HG02610 (cell line): ENCODE data around the gene CDC42BPA.

ENCODE experiments used
- ATAC-seq: cut with Tn5 transposase; IDR thresholded peaks from one replicate; pipeline ENCODE4 v1.9.1; 2021; ENCODE audit warnings: mild to moderate bottlenecking, moderate library complexity; ENCODE audit not compliant: unreplicated experiment

The CDC42BPA gene

DNA sequence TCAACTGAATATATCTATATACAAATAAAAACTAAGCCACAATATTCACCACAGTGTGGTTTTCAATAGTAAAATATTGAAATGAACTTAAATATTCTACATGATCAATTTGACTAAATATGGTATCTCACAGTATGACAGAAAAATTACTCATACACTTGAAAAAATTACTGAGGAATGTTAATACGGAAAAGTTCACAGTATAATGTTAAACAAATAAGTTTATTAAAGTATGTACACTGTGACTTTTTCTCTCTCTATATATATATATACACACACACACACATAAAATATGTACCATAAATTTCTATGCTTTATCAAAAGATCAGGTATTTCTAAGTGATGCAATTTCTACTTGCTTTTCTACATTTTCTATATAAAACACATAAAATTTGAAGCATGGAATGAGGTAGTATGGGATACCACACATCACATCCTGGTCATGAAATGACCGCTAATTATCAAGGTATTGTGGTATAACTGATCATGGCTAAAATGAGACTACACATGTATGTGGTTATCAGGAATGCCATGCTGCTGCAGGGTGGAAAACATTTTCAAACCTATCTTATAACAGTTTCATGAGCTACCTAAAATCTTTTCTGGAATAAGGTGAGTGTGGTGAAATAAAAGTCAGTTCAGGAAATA, 102.3 kb downstream of the CDC42BPA start:
- no peak for ATAC-seq

- no peak for ATAC-seq
Measured at GRCh38 chr1:227214207-227214606, 104.1 kb downstream of the CDC42BPA start.

DNA sequence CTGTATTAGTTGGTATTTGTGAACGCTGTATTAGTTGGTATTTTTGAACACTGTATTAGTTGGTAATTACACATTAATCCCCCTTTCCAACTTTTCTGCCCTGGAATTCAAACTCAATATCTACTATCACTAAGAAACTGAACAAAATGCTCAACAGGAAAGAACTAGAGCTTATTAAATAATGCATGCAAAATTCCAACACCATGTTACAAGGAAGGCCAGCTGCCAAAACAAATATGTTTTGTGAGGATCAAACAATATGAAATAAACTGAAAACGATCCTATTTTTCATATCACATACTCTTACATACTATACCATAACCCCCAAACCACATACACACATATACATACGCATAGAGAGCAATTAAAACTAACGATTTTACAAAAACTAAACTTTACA, 104.9 kb downstream of the CDC42BPA start:
- ATAC-seq, result no peak

DNA sequence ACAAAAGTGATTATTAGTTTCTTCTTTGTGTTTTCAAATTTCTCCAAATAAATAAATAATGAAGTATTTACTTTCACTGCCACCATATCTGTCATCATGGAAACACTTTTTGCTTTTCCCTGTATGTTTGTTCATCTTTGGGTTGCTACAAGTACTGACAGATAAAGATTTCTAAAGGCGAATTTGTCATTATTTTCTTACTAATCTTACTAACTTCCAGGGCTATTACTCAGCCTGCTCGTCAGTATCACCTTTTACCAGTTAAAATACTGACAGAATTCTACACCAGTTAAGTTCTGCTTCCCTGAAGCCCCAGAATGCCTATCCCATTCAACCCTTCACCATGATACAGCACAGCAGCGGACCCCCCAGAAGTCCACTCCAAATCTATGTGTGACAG, 106.1 kb downstream of the CDC42BPA start:
- no peak for ATAC-seq

- no peak for ATAC-seq
Measured at GRCh38 chr1:227210604-227211003, 107.7 kb downstream of the CDC42BPA start.

DNA sequence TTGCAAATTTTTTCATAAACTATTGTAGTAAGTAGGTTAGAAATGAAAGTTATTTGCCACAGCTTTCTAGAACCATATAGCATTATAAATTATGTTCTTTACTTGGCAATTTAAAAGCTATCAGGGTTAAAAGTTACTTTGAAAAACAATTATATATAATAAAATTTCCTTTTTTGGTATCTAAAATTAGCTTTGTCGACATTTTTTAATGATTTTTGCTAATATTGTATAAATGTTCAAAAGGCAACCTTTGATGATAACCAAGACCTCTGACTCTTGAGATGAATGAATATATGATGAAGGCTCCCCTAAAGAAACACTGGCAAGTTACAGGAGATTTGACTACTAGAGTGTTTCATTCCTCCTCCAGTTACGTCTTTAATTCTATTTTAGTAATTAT, 121.2 kb downstream of the CDC42BPA start:
- no peak for ATAC-seq

DNA sequence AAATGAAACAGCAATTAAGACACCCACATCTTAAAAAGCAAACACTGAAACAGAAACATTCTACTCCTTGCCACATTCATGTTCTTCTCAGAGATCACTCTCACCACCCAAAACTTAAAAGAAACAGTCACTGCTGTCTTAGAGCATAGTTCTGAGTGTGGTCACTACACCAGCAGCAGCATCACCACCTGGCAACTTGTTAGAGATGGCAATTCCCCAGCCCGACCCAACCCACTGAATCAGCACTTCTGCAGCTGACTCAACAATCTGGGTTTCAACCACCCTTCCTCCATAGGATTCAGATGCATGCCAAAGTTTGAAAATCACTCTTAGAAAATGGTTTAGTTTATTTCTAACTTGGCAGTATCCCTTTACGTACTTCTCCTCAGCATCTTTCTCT, 126.1 kb downstream of the CDC42BPA start:
- no peak for ATAC-seq

- peak; percentile 51 for ATAC-seq
Measured at GRCh38 chr1:227191607-227192006, 126.7 kb downstream of the CDC42BPA start.

DNA sequence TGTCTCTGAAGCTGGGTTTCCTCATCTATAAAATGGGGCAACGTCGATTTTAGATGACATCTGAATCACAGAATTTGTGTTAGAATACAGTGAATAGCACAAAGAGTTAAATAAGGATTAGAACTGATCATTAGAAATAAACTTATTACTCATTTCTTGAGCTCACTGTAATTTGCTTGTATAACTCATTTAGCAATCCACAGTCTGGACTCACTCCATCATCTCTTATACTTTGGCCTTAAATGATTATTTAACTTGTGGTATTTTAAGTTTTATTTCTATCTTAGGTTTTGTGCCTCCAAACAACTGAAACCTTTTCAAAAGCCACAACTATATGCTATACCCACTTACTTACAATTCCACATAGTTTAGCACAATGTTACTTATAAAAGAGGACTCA, 128.0 kb downstream of the CDC42BPA start:
- ATAC-seq, result no peak

DNA sequence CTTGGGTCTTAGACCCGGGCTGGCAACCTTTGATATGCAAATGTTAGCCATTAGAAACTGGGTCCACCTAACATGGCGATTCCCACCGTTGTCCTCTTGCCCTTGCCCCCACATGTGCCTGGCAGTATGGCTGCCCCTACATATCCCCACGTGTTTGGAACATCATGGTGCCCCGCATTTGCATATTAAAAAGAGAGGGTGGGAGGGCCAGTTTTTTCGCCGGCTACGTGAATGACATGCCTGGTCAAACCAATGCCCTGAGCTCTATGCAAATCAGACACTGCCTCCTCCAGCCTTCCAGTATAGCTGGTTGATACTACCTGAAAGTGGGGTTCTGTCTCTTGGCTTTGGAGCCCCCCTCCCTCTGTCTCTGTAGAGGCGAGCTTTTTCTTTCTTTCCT, 133.0 kb downstream of the CDC42BPA start:
- ATAC-seq, result no peak

DNA sequence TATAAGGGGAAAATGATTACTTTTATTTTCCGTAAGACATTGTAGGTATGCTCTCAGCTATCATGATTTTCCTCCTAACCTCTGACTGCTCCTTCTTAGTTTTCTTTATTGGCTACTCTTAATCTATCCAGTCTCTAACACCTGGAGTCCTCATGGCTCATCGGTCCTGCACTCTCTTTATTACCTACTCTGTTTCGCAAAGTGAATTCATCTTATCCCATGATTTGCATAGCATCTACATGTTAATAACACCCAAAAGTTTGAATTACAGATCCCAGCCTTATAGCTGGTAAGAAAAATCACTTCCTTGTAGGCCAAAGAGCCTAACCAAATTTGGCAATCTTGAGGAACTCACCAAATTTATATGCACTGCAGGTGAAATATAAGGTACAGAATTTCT, 136.3 kb downstream of the CDC42BPA start:
- ATAC-seq, result no peak

GRCh38 chr1:227175611-227176010, 142.7 kb downstream of the CDC42BPA start:
- ATAC-seq, result no peak

DNA sequence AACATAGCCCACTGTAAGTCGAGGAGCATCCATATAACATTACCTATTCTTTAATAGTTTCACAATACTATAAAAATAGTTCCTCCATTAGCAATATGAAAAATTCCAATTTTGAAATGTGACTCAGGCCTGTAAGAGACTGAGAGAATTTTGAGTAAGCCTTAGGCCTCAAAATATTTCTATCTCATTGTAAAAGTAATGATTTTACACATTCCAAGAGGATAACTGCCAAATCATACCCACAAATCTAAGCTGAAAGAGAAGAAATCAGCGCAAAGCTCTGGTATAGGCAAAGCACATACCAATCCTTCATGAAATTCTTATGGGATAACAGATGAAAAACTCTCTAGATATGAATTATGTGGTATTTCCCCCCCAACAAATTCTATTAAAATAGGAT, 144.1 kb downstream of the CDC42BPA start:
- ATAC-seq, result no peak

GRCh38 chr1:227170361-227171166, 147.7 kb downstream of the CDC42BPA start:
- ATAC-seq, result no peak

GRCh38 chr1:227169343-227169742, 148.9 kb downstream of the CDC42BPA start:
- ATAC-seq, result no peak

DNA sequence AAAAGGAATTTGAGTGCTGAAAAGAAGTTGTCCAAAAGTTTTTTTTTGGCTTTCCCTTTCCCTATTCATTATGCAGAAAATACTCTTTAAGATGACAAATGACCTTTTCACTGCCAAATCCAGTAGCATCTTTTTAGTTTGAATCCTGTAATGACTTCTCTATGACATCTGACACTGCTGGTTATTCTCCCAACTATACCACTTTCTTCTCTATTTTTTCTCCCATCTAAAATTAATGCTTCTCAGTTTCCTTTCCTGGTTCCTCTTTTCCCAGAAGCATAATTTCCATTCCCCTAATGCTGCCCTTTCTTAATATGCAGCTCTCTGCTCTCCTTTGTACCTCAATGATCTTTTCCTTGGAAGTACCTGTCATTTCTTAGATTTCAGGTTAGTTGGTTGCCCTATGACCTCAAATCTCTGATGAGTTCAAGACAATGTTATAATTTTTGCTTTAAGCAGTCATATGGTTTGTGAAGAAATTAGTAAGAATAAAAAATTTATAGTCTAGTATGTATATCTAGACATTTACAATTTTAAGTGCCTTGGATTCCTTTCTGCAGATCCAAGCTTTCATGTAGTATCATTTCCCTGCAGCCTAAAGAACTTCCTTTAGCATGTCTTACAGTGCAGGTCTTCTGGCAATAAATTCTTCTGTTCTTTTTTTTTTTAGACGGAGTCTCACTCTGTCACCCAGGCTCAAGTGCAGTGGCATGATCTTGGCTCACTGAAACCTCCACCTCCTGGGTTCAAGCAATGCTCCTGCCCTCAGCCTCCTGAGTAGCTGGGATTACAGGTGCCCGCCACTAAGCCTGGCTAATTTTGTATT, 150.8 kb downstream of the CDC42BPA start:
- no peak for ATAC-seq

- ATAC-seq, result no peak
Measured at GRCh38 chr1:227166559-227166958, 151.7 kb downstream of the CDC42BPA start.

DNA sequence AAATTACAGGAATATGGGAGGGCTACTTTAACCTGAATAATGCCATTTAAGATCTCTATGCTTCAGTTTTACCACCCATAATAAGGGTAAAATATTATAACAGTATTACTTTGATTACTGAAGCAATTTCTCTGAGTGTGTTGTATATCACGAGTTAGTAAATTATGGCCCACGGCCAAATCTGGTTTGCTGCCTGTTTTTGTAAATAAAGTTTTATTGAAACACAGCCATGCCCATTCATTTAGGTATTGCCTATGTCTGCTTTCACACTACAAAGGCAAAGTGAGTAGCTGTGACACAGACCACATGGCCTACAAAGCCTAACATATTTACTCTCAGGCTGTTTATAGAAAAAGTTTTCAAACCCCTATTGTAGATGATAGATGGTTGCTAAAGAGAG, 156.8 kb downstream of the CDC42BPA start:
- no peak for ATAC-seq

GRCh38 chr1:227156520-227156919, 161.8 kb downstream of the CDC42BPA start:
- ATAC-seq, result no peak

- no peak for ATAC-seq
Measured at GRCh38 chr1:227155688-227156087, 162.6 kb downstream of the CDC42BPA start.

DNA sequence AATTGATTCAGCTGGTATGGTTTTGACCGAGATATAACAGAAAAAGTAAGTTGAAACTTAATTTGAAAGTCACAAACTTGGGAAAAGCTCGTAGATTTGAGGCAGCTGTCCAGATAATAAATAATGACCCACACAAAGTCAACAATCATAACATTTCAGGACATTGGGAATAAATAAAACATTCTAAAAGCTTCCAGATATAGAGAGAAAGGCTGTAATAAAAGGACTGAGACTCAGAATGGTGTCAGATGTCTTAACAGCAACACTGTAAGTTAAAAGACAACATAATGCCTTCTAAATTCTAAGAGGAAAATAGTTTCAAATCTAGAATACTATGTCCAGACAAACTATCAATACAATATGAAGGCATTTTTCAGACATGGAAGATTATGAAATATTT, 163.3 kb downstream of the CDC42BPA start:
- no peak for ATAC-seq

- no peak for ATAC-seq
Measured at GRCh38 chr1:227152525-227152924, 165.8 kb downstream of the CDC42BPA start.
